GM19240 (cell line): Measurements from ENCODE around the gene CTDSP2.
A peak's percentile ranks its signal among the peaks of the same experiment; 100 is the strongest.
"Not testable (repeated sequence)": the region's sequence is repeated elsewhere in the genome, so short reads cannot be mapped to it uniquely, and the experiment has no call there.

Source experiments
- DNase-seq: peaks from one replicate; pipeline ENCODE4 v3.0.0; 2011; ENCODE audit warnings: low spot score; ENCODE audit not compliant: insufficient read length

The CTDSP2 gene, protein sequence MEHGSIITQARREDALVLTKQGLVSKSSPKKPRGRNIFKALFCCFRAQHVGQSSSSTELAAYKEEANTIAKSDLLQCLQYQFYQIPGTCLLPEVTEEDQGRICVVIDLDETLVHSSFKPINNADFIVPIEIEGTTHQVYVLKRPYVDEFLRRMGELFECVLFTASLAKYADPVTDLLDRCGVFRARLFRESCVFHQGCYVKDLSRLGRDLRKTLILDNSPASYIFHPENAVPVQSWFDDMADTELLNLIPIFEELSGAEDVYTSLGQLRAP

DNA sequence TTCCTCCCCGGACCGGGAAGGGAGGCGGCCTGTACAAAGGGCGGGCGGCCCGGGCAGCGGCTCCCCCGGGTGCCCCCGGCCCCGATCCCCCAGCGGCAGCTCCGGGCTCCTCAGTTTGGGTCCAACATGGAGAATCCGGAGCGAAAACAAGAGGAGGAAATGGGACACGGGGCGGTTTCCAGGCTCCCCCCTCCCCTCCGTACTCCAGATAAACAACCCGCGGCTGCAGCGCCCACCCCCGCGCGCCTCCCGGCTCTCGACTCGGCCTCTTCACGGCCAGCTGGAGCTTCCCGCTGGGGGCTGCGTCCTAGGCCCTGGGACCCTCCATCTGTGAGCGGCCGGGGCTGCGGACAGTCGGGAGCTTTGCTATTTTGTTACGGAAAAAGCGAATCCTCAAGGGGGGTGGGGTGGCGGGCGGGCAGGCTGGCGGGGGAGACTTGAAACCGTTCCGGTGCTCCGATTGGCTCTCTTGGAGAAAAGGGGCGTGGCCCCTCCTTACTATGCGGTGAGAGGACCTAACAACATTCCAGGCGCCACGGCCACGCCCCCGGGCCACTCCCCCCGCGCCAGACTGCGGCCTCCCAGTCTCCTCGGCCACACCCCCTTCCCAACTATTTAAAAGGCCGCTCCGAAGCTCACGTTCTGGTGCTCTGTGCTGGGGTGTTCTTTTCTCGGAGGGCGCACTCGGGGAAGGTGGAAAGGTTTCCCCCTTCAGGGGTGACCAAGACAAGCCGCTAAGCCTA, at the start of gene CTDSP2:
Gene CTDSP2 (minus strand): TSS at position 153 of the 743 bp plus-strand sequence. CDS start 294 bp downstream, outside the sequence.
- DNase-seq: peak; percentile 91

DNA sequence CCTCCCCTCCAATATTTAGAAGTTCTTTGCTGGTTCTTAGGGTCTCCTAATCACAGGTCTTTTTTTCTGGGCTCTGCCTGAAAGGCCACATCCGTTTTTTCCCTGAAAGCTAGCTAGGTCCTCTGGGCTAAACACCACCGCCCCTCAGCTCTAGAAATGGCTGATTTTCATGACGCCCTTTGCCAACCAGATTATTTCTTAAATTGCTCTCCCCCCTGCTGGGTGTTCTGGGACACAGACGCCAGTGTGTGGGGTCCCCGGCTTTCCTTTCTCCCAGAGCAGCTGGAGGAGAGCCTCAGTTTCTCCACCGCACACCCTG, 49.5 kb upstream of the CTDSP2 start:
- DNase-seq: no peak

DNA sequence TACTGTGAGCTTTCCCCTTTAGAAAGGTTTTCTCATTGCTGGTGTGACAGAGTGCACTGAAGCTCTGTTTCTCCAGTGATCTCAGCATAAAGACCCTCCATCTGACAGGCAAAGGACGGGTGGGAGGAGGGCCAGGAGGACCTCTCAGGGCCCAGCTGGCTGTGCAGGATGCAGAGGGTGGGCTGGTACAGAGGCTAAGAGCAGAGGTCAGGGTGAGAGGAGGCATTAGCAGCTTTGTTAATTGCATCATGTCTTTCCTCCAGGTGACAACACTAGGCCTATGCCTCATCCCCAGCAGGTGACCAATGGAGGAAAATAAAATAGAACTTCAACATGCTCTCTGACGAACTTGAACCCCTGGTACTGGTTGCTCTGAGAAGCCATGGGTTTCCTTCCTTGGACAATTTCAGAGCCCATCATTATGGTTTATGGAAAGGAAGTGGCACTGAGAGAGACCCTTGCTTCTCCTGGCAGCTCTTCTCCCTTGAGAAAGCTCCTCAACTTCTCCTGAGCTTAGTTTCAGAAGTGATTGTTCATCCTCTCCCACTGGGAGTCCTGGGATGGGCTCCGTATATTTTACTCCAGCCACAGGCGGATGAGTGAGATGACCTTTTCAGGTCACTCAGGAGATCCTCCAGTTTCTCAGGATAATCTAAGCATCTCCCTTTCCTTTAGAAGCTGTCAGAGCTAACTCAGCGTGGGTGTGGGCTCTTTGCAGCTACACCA, 49.0 kb upstream of the CTDSP2 start:
- no peak for DNase-seq

DNA sequence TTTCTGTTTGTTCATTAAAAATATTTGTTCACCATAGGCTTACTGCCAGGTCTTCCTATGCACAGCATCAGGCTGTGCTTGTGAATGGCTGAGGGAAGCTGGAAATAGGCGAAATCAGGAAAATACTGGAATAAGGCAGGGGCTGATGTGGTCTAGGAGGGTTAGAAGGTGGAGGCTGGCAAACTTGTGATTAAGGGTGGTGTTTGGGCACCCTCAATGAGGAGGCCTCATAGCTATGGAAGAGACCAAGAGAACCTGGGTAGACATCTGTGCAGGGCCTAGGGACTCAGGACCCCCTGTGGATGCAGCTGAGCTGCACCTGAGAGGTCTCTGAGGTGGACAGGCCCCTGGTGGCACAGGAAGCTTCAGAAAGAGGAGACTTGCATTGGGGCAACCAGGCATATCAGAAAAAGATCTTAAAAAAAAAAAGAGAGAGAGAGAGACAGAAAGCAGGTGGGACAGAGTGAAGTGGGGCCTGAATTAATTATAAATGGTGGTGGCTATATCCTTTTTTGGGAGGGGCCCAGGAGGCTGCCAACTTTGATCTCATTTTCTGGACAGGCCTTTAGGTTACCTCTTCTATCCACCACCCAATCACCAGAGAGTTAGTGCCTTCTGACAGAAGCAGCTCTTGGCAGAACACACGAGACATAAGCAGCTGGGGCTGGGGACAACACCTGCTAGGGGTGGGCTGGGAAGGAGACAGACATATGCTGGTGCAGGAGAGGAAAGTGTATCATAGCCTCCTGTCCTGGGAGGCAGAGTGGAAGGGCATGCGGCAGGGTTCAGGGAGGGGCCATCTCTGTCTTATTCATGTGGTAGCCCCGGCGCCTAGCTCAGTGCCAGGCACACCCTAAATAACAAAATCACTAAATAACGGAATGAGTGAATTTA, 48.1 kb upstream of the CTDSP2 start:
- no peak for DNase-seq

DNA sequence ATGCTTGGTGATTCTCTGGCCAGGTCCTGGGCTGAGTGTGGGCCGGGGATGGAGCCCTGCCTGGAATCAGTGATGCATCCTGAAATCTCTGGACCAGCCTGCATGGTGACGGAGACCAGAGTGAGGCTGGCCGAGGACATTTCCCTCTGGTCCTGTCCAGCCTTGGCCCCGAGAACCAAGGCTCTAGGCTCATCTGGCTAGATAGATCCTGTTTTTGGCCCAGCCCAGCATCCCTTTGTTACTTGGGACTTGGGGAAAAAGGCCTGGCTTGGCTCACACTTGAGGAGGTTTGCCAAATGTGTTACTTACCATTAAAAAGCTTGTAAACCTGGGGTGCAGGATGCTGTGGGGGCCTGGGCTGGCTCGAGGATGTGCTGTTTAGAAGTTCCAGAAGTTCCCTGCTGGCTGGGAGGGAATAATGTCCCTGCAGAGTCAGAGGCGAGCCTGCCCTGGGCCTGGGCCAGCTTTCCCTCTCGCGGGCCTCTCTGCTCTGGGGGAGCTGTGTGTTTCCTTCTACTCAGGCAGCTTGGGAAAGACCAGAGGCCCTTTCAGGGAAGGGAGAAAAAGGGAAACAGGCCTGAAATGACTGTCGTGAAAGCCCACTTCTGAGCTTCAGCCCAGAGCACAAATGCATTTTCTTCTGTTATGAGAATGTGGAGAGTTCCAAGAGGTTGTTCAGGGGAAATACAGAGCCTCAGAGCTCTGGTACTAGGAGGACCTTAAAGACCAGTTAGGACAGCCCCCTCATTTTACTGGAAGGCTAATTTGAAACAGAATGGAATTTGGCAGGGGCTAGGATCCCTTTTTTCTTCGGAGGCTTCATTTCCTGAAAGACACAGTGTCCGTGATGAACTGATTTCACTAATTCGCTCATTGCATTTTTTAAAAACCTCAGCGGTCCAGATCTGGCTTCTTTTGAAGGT, 47.2 kb upstream of the CTDSP2 start:
- DNase-seq: no peak

DNA sequence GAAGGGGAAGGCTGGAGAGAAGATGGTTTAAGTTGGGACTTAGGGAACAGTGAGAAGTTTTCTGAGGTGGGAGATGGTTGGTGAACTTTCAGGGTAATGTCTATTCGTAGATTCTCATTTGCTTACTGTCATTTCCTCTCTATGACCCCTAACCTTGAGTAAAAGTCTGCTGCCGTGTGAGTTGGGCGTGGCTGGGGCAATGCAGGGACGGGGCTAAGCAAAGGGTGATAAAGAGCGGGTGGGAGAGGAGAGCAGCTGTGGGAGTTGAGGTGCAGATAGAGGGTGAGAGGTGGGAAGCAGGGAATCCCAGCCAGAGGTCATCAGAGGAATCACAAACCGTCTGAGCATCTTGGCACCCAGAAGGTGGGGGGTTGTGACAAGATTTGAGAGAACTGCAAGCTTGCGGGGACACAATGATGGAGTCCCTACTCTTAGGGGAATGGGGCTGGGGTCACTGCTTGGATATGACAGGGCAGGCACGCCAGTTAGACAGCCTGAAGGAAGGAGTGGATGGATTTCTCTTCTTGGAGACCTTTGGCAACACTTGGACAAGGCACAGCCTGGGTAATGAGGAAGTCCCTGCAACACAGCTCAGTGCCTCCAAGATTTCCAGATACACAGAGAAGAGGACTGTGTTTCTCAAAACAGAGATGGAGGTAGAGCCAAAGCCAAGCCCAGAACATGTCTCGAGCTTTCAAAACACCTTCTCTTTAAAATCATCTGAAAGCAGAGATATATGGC, 45.9 kb upstream of the CTDSP2 start:
- no peak for DNase-seq

DNA sequence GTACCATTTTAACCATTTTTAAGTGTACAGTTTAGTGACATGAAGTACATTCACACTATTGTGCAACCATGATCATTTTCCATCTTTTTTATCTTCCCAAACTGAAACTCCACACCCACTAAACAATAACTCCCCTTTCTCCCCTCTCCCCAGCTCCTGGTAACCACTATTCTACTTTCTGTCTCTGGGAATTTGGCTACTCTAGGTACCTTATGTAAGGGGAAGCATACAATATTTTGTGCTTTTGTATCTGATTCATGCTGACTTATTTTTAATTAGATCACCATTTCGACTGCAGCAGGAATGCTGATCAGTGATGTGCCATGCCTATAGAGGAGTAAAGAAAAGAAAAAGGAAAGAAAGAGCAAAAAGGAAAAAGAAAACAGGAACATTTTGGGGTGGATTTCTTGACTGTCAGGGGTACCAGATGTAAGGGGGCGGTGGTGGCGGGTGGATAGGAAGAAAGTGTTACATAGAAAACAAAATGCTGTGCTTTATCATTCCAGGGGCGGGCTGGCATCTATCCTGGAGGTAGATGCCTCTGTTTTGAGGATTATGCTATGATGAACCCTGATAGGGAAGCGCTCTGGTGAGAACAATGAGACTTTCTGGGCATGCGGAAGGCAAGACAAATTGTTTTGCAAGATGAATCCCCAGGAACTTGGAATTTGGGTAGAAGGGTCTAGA, 45.2 kb upstream of the CTDSP2 start:
- DNase-seq: no peak

DNA sequence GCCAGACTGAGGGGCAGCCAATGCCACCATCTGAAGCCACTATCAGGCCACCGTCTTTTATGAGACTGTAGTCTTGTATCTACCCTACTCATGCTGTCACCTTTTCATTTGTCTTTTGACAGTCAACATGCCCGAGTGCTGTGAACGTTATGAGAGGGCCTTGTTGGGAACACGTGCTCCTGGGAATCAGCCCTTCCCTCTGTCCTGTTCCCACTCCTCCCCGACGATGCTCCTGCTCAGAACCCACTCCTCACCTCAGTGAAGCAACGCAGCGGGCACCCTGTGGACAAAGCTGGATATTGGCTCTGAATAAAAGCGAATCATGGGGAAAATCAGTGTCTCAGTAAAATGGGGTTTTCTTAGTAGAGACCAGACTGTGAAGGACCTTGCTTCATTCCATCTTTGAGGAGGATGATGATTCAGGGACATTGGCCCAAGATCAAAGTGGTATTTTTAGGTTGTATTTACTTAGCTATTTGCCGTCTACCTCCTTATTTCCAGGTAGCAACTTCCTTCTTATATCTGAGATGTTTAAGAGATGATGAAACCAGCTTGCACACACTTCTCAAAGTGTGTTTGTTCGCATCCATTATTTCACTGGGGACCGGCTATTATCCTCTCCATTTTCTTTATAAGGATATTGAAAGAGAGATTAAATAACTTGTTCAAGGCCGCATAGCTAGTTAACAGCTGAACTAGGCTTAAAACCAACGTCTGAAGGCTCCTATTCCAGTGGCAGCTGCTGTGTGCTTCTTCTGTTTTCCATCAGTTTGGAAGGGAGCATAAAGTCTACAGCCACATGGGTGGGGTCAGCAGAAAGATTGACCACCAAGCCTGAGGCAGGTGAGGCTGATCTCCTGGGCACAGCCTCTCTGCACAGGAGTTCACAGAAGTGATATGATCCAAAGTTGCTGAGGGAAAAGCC, 43.9 kb upstream of the CTDSP2 start:
- DNase-seq: no peak

DNA sequence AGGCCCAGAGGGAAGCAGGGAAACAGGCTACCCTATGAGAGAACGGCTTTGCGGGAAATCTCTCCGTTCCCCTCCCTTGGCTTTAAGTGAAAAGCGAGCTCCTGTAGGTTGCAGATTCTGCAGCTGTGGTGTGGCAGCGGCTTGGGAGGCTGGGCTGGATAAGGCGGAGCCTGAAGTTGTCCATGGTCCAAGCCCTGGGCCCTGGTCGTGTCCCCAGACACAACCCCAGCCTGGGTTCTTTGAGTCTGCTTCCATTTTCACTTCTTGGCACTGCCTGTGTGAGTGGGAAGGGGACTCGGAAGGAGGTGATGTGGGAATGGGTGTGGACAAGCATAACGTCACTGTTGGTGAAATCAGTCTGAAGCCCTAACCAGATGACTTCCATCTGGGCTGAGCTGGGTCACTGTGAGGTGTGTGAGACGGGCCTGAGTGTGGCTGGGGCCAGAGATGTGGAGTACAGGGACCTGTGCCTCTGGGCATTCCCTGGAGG, 43.0 kb upstream of the CTDSP2 start:
- DNase-seq: no peak

DNA sequence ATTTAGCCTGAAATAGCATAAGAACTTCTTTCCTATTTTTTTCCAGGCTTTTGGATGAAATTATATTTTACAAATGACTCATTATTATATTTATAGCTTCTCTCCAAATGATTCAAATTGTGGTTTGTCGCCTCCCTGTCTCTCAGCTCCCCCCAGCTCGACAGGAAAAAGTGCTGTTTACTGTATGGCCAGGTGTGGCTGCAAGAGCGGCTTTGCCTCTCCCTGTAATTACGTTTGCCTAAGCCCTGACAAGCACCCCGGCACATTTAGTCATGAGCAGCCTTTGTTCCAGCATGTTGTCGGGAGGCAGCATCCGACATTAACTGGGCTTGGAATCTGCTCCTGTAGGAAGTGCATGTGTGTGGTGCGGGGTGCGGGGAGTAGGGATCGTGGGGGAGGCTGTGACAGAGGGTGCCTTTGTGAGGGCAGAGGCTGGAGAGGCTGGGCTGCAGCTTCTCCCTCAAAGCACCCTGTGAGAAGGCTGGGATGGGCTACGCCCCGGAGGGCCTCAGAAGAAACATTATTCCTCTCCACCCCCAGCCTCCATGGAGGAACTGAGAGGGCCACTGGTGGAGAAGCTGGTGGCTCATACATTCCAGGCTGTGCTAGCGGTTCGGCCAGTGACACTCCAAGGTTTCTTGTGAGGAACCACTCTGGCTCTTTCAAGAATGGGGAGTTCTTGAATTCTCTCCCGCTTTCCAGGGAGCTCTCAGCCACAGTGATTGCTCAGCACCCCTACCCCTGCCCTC, 42.1 kb upstream of the CTDSP2 start:
- DNase-seq: no peak

DNA sequence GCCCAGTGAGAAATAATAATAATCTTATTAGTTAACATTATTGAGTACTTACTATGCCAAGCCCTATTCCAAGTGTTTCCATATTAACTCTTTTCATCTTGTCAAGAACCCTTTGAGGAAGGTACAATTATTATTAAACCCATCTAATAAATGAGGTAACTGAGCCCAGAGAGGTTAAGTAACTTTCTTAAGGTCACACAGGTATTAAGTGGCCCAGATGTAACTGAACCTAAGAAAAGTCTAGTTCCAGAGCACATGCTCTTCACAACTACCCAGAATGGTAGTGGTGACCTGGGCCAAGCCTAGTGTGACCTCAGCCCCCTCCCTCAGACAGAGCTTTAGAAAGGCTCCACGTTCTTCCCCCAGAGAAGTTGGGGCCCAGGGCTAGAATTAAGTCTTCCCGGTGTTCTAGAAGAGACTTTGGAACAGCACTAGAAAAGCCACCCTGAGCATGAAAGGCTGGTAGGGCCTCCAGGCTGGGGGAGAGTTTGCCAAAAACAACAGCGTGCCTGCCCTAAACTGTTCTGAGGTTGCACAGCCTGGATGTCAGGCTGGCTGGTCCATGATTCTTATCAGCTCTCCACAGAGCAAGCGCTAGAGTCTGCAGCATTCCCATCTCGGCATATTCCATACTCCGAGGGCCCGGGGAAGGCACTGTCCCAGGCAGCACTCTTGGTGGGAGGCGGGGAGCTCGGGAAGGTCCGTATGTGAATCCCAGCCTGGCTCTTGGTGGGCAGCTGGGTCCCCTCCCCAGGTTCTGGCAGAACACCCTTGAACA, 41.3 kb upstream of the CTDSP2 start:
- no peak for DNase-seq

DNA sequence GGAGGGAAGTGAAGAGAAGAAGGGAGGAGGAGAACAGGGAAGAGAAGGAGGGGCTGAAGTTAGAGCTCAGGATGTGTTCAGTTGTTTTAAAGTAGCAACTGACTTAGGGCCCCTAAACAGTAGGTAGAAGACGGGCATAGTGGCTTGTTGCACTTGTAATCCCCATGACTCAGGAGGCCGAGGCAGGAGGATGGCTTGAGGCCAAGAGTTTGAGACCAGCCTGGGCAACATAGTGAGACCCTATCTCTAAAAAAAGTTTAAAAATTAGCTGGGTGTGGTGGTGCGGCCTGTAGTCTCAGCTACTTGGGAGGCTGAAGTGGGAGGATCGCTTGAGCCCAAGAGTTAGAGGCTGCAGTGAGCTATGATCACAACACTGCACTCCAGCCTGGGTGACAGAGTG, 40.4 kb upstream of the CTDSP2 start:
- not testable (repeated sequence) for DNase-seq

DNA sequence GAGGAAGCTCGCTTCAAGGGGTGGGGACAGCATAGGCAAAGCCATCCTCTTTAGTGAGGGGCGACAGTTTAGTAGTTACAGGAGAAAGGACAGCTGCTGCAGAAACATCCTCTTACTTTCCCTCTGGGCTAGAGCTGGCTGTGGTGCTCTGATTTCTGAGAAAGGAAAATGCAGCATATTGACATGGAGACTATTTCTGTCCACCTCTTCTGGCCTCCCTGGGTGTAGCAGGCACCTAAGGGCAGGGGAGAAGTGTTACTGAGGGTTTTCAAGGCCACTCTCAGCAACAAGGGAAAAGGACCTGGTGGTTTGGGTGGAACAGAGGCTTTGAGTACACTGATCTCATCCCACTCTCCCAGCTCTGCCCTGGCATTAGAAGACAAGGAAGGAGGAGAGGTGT, 40.0 kb upstream of the CTDSP2 start:
- DNase-seq: no peak

DNA sequence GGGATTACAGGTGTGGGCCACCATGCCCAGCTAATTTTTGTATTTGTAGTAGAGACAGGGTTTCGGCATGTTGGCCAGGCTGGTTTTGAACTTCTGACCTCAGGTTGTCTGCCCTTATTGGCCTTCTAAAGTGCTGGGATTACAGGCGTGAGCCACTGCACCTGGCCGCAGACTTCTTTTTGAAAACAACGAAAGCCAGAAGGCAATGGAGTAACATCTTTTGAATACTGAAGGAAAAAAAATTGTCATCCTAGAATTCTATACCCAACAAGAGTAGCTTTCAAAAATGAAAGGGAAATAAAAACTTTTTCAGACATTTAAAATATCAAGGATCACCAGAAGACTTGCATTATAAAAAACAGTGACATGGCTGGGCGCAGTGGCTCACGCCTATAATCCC, 38.7 kb upstream of the CTDSP2 start:
- no peak for DNase-seq

DNA sequence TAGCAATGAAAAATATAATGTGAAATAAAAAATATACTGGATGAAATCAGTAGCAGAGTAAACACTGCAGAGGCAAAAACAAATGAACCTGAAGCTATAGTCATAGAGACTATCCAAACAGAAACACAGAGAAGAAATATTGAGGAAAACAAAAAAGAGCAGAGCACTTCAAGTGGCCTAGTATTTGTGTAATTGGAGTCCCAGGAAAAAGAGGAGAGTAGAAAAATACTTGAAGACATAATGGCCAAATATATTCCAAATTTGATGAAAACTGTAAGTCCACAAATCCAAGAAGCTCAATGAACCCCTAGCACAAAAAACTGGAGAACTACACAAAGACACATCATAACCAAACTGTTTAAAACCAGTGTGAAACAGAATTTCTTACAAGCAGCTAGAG, 37.2 kb upstream of the CTDSP2 start:
- DNase-seq: no peak

DNA sequence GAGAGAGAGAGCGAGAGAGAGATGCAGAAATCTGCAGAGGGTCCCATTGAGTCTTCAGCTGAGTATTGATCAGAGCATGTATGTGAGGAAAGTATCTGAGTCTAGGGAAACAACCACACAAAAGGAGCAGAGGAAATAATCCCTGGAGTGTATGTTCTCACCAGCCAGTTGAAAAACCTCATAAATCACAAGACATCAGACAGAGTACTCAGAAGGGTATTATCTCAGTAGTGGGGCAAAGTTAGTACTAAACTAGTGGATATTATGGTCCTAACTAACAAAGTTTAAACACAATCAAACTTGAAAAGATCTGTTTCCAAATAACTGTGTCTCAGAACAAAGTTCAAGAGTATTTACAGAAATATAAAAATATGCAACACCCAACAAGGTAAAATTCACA, 36.5 kb upstream of the CTDSP2 start:
- DNase-seq: no peak
